AG04449 (cell line): ENCODE data around the gene PML.

Experiments used
- CTCF ChIA-PET: fragments of 350-600 bp; formaldehyde crosslinking; extraction: SDS; loops from one replicate; lab custom pipeline; 2021; ENCODE audit warnings: antibody characterized with exemption; lab: Yijun Ruan, JAX
- POLR2A ChIA-PET: fragments of 400-600, 350-600 bp; formaldehyde crosslinking; extraction: SDS; loops from one replicate; lab custom pipeline; 2020; ENCODE audit warnings: antibody characterized with exemption, inconsistent platforms; lab: Yijun Ruan, JAX
- DNase-seq: peaks from one replicate; pipeline ENCODE4 v3.0.0-alpha.2; 2010; ENCODE audit warnings: low read depth, low spot score
- H3K4me3 ChIP-seq: 2 replicates; pipeline ENCODE4 v1.5.1; 2011; ENCODE audit warnings: low read depth, mild to moderate bottlenecking, control low read depth, low read length
- TF ChIP-seq, protein P1 (sequence below): IDR thresholded peaks from one replicate; pipeline ENCODE4 v1.5.1; 2011; ENCODE audit warnings: mild to moderate bottlenecking, moderate library complexity, low read length, control low read depth, inconsistent platforms; ENCODE audit not compliant: insufficient read depth; ENCODE audit errors: missing control alignments

The PML gene

DNA sequence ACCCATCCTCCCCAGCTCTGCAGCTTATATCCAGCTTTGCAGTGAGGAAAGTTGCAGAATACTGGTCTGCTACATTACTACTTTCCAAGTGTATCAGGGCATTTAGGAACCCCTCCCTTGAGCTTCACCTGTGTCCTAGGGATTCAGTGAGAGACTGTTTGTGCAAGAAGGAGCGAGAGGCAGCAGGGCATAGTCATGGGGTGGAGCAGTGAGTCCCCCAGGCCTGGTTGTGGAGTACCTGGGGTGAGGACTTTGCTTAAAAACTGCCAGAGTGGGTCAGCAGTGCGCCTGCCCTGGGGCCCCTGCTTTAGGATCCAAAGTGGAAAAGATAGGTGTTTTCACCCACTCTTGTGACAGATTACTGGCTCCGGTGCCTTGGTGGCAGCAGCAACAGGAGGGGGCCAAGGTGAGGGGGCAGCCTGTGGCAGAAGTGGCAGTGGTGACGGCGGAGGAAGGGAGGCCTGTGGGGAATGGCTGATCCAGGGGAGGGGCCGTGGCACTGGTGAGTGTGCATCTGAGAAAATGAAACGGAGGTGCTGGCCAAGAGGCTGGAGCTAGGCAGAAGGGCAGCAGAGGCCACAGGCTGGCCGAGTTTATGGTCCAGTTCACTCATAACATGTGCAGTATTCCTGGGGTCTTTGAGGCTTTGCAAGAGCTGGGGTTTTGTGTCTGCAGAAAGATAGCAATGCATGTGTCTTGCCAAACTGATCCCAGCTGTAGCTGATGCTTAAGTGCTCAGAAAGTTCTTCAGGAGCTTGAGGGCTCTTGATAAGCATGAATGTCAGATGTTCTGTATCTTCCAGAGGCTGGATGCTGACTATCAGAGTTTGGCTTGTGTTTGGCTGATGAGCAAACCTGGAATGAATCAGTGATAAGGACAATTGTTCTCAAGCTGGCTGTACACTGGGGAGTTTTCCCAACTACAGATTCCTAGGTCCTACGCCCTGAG lies 44.5 kb downstream of the PML start:
- TF ChIP-seq, protein P1, sequence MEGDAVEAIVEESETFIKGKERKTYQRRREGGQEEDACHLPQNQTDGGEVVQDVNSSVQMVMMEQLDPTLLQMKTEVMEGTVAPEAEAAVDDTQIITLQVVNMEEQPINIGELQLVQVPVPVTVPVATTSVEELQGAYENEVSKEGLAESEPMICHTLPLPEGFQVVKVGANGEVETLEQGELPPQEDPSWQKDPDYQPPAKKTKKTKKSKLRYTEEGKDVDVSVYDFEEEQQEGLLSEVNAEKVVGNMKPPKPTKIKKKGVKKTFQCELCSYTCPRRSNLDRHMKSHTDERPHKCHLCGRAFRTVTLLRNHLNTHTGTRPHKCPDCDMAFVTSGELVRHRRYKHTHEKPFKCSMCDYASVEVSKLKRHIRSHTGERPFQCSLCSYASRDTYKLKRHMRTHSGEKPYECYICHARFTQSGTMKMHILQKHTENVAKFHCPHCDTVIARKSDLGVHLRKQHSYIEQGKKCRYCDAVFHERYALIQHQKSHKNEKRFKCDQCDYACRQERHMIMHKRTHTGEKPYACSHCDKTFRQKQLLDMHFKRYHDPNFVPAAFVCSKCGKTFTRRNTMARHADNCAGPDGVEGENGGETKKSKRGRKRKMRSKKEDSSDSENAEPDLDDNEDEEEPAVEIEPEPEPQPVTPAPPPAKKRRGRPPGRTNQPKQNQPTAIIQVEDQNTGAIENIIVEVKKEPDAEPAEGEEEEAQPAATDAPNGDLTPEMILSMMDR, result no peak
- no peak for DNase-seq
- no peak overlapping the region for H3K4me3 ChIP-seq
- ChIA-PET CTCF (interaction anchor here (0.9 to 25.5 kb wide), 18 partner anchors 8 to 280 kb away, joined by 3 to 554 read pairs (median 8); partner anchors contain the start of genes PML and STOML1), POLR2A (interaction anchor here (0.6 to 2.3 kb wide), 3 partner anchors 10 to 45 kb away, joined by 3 to 10 read pairs (median 4); partner anchors contain the start of gene PML)

DNA sequence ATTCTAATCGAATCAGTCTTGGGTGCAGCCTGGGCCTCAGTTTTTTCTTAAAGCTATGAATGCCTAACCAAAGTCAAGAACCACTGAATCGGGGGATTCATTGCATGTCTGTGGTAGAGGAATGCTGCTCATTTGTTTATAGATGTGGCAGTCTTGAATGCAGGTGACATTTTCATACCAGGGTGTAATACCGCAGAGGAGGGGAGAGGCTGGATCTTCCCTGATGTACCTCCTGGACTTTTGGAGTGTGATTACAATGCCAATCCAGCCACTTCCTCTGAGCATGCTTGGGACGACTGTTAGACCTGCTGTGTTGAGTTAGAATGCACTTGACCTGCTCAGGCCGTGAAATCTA lies 45.1 kb downstream of the PML start:
- POLR2A ChIA-PET, result interaction anchor here (1.2 to 2.3 kb wide), 3 partner anchors 12 to 58 kb away, joined by 3 to 10 read pairs (median 7); partner anchors contain the start of gene PML
- DNase-seq, result no peak
- TF ChIP-seq, protein P1, result no peak
- H3K4me3 ChIP-seq, result no peak overlapping the region
- CTCF ChIA-PET, result interaction anchor here (0.9 to 25.5 kb wide), 14 partner anchors 8 to 279 kb away, joined by 3 to 554 read pairs (median 6); partner anchors contain the start of genes PML and STOML1

DNA sequence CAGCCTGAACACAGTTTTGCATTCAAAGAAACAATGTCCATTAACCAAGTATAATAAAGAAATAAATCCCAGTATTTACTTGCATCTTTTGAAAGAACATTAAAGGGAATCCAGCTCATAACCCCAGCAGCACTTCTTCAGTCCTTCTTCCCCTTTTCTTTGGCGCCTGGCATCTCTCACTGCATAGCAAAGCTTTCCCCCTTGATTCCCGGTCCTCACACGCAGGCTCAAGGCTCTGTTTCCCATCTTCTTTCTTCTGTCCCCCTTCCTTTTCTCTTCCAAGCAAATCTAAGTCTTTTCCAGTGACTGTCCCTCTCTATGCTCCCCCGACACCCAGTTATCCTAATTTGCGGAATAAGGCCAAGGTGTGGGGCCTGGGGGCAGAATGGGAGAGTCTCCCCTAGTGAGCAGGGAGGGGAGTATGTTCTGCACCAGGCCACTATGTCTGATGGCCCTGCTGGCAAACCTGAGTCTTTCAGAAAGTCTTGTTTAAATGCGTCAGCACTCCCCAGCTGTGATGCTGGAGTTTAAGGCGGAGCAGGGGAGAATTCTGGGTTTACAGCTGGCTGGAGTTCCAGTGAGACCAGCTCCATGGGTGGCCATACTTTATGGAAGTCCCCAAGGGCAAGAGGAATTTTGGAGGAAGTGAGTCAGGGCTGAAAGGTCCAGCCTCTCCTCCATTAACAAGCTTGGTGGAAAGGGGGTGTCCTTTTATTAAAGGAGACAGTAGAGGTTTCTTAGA lies 45.8 kb downstream of the PML start:
- TF ChIP-seq, protein P1, result no peak
- DNase-seq, result peak; percentile 95
- CTCF ChIA-PET, result interaction anchor here (0.9 to 25.5 kb wide), 15 partner anchors 9 to 279 kb away, joined by 3 to 554 read pairs (median 6); partner anchors contain the start of genes PML and STOML1

DNA sequence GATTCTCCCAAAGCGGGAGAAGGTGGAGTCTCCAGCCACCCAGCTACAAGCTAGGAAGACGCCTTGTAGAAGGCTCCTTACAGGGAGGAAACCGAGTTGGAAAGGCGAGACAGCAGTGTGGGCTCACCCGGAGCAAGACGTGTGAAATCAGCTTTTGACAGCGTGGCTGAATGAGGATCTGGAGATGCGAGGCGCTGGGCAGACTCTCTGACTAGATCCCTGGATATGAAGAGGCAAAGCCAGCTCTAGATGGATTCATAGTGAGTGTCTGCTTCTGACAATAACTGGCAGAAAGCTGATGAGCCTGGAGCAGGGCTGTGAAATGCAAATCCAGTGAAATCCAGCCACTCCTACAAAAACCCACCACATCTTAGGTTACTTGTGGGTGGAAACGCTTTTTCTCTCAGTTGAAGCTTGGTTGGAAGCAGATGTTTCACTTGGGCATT lies 46.8 kb downstream of the PML start:
- POLR2A ChIA-PET, result interaction anchor here (1.1 to 2.3 kb wide), 3 partner anchors 10 to 68 kb away, joined by 3 to 10 read pairs (median 7); partner anchors contain the start of gene PML
- no peak overlapping the region for H3K4me3 ChIP-seq
- TF ChIP-seq, protein P1, result no peak
- CTCF ChIA-PET, result interaction anchor here (1.3 to 25.5 kb wide), 7 partner anchors 9 to 278 kb away, joined by 3 to 554 read pairs (median 126); partner anchors contain the start of genes PML and STOML1
- no peak for DNase-seq

More for the DNA sequence above, 45.8 kb downstream of the PML start:
- peak overlapping the region; percentile 12; the same call in 1 of the 2 replicates for H3K4me3 ChIP-seq
- POLR2A ChIA-PET, result interaction anchor here (0.5 to 2.3 kb wide), 6 partner anchors 11 to 113 kb away, joined by 3 to 10 read pairs (median 3); partner anchors contain the start of gene PML

DNA sequence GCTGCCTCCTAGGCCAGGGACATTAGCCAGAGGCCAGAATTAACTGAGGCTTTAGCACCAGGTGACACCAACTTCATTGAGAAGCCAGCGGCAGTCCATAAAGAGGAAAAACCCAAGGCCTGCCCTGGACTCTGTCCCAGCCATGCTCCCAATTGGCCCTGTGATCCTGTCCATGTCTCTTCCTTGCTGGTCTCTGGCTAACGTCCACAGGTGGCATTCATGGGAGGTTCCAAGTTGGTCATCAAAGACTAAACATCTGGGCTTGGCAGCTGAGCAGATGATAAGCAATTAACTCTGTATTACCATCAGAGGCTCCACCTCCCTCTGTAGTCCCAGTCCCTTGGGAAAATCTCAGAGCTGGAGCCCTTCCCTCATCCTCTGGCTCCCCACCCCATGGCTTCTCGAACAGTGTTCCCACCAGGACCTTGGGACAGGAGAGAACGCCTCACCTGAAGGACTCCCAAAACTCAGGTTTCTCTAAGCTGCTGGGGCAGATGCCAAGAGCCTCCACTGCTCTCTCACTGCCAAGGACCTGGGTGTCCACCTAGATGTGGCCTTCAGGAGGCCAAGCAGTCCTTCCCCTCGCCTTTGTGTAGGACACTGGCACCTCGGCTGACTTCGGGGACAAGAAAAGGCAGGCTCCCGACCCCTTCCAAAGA lies 47.4 kb downstream of the PML start:
- CTCF ChIA-PET, result interaction anchor here (8.7 to 25.5 kb wide), 5 partner anchors 9 to 277 kb away, joined by 87 to 554 read pairs (median 232); partner anchors contain the start of genes PML and STOML1
- DNase-seq, result no peak
- H3K4me3 ChIP-seq, result no peak overlapping the region
- TF ChIP-seq, protein P1, result no peak
- POLR2A ChIA-PET, result interaction anchor here (2.1 kb wide), 1 partner anchor 9 kb away, joined by 7 read pairs; no protein-coding TSS in a partner anchor
